ENCODE data around the gene SYAP1.

DNA sequence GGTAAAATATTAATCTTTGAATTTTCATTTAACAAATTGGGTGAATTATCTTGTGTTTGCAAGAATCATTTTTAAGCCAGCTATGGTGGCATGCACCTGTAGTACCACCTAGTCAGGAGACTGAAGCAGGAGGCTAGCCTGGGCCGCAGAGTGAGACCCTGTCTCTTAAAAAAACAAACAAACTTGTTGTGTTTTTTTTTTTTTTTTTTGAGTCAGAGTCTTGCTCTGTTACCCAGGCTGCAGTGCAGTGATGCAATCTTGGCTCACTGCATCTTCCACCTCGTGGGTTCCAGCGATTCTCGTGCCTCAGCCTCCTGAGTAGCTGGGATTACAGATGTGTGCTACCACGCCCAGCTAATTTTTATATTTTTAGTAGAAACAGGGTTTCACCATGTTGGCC, 69.1 kb downstream of the SYAP1 start:
- TF ChIP-seq POLR2AphosphoS5 (IDR thresholded peaks at IDR 0.05) (no peak), EP300 (IDR thresholded peaks at IDR 0.05) (no peak)
- TF ChIP-seq, protein P1, sequence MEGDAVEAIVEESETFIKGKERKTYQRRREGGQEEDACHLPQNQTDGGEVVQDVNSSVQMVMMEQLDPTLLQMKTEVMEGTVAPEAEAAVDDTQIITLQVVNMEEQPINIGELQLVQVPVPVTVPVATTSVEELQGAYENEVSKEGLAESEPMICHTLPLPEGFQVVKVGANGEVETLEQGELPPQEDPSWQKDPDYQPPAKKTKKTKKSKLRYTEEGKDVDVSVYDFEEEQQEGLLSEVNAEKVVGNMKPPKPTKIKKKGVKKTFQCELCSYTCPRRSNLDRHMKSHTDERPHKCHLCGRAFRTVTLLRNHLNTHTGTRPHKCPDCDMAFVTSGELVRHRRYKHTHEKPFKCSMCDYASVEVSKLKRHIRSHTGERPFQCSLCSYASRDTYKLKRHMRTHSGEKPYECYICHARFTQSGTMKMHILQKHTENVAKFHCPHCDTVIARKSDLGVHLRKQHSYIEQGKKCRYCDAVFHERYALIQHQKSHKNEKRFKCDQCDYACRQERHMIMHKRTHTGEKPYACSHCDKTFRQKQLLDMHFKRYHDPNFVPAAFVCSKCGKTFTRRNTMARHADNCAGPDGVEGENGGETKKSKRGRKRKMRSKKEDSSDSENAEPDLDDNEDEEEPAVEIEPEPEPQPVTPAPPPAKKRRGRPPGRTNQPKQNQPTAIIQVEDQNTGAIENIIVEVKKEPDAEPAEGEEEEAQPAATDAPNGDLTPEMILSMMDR (IDR thresholded peaks at IDR 0.05) = no peak

All from gastroesophageal sphincter (tissue), 3 donors.